Measurements from ENCODE around the gene IGF2BP3. TPM values are rescaled to one million over a fixed set of nuclear protein-coding genes. Genes with fewer than 3 reads are reported as not detected.

IGF2BP3 gene
- total and polyA plus RNA-seq, 10 of the 15 experiments (the other 5 are each of a cell fraction or from before 2014, with no cell fraction given) = 4.6 to 61.2 (median 36.9) TPM

- TF ChIP-seq ZNF687 (IDR thresholded peaks at IDR 0.05) (0 out of 2 replicates have a peak, but pooled peaks have one; percentile 13), GABPA (IDR thresholded peaks at IDR 0.05; ENCODE audit: low read depth) (peak; percentile 56; the same call in 1 of the 2 replicates), NR2C1 (IDR thresholded peaks at IDR 0.05) (no peak)
Measured at GRCh38 chr7:23472046-23472445, 1.8 kb upstream of the IGF2BP3 start (continued).

- DNase-seq (ENCODE audit: low read depth, low spot score) (no peak), ATAC-seq (peak; percentile 54), FAIRE-seq (no peak)
- H3K4me2 ChIP-seq (ENCODE audit: control insufficient read depth, insufficient read depth) = peak overlapping the region; percentile 85
- BruUV-seq (replicated peaks) = TSS peak; percentile 75
- ChIA-PET CTCF (no interaction called here), RAD21 (ENCODE audit: unreplicated experiment) (interaction anchor here (1.8 kb wide), 1 partner anchor 172 kb away, joined by 9 read pairs; the partner anchor contains the start of gene MALSU1), POLR2A (no interaction called here), SMC1A (ENCODE audit: uncharacterized antibody, unreplicated experiment) (no interaction called here)
- peak overlapping the region; percentile 96 for H3K9ac ChIP-seq (ENCODE audit: control insufficient read depth, insufficient read depth, low read length)
- peak overlapping the region; percentile 29 for H2AFZ ChIP-seq (ENCODE audit: control insufficient read depth, low read depth, low read length)
- under 1% methylated on average over 33 of the region's 44 CpGs for WGBS (ENCODE audit: insufficient coverage, insufficient replicate concordance, low lambda C conversion rate, missing lambda C conversion rate)
- H3K9me3 ChIP-seq (replicated peaks; ENCODE audit: control insufficient read depth, insufficient read depth, low read length) = no peaks in the 10 kb centered on the region
- no peaks in the 10 kb centered on the region for H3K27me3 ChIP-seq (replicated peaks in 1 of 2; ENCODE audit: control insufficient read depth in 2 of 2, insufficient read depth in 2 of 2, low read length in 1 of 2)
- in situ Hi-C loops (cut with MboI) (no loop called here), intact Hi-C loops (cut with micrococcal nuclease; ENCODE audit: unreplicated experiment) (loop anchor here (2.0 to 5.0 kb wide), 5 partner anchors 60 to 289 kb away; partner anchors contain the start of genes CCDC126 and NUP42)
- peaks cover 79% of the 10 kb centered on the region for H3K79me2 ChIP-seq (ENCODE audit: control insufficient read depth, insufficient read depth, low read length)
- no peaks in the 10 kb centered on the region for H3K4me1 ChIP-seq (ENCODE audit: control insufficient read depth, insufficient read depth, low read length)
- H3K36me3 ChIP-seq (ENCODE audit: control insufficient read depth in 2 of 2, insufficient read depth in 2 of 2, low read length in 1 of 2) = no peaks in the 10 kb centered on the region
- peak overlapping the region; percentile 94 for H3K27ac ChIP-seq (ENCODE audit: control insufficient read depth, insufficient read depth)
- no peaks in the 10 kb centered on the region for H4K20me1 ChIP-seq (ENCODE audit: control insufficient read depth, insufficient read depth)
- H3K4me3 ChIP-seq = peak overlapping the region; percentile 96
- peak; percentile 41; the same call in 1 of the 2 replicates for TF ChIP-seq MTA2 (IDR thresholded peaks at IDR 0.05; ENCODE audit: low read depth)
- no peak for TF ChIP-seq RFX5 (IDR thresholded peaks at IDR 0.05; ENCODE audit: low read depth, low read length)
- no peak for TF ChIP-seq SREBF2 (IDR thresholded peaks at IDR 0.05; ENCODE audit: low read length)
- 0 out of 2 replicates have a peak, but pooled peaks have one; percentile 7 for TF ChIP-seq CBFB (IDR thresholded peaks at IDR 0.05; ENCODE audit: low read depth)
- TF ChIP-seq YY1 (IDR thresholded peaks at IDR 0.05; ENCODE audit: low read depth, low read length) = 0 out of 2 replicates have a peak, but pooled peaks have one; percentile 43
- TF ChIP-seq CBX3 (IDR thresholded peaks at IDR 0.05; ENCODE audit: borderline replicate concordance, low read depth) = no peak
- TF ChIP-seq, protein P1, sequence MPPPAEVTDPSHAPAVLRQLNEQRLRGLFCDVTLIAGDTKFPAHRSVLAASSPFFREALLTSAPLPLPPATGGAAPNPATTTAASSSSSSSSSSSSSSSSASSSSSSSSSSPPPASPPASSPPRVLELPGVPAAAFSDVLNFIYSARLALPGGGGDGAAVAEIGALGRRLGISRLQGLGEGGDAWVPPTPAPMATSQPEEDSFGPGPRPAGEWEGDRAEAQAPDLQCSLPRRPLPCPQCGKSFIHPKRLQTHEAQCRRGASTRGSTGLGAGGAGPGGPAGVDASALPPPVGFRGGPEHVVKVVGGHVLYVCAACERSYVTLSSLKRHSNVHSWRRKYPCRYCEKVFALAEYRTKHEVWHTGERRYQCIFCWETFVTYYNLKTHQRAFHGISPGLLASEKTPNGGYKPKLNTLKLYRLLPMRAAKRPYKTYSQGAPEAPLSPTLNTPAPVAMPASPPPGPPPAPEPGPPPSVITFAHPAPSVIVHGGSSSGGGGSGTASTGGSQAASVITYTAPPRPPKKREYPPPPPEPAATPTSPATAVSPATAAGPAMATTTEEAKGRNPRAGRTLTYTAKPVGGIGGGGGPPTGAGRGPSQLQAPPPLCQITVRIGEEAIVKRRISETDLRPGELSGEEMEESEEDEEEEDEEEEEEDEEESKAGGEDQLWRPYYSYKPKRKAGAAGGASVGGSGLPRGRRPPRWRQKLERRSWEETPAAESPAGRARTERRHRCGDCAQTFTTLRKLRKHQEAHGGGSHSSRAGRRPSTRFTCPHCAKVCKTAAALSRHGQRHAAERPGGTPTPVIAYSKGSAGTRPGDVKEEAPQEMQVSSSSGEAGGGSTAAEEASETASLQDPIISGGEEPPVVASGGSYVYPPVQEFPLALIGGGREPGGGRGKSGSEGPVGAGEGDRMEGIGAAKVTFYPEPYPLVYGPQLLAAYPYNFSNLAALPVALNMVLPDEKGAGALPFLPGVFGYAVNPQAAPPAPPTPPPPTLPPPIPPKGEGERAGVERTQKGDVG (CRISPR knock-in tag; IDR thresholded peaks at IDR 0.05) = no peak
- peak; percentile 48; the same call in 1 of the 2 replicates for TF ChIP-seq CREM (IDR thresholded peaks at IDR 0.05; ENCODE audit: low read depth)
- TF ChIP-seq E2F8 (IDR thresholded peaks at IDR 0.05; ENCODE audit: low read depth, partially characterized antibody) = no peak
Measured at GRCh38 chr7:23471106-23471859, 992 bp upstream of the IGF2BP3 start.

Data from GM12878 (cell line).